ENCODE data around the gene RHOF. TPM values are rescaled to one million over a fixed set of nuclear protein-coding genes. Genes with fewer than 3 reads are reported as not detected.
A peak's percentile ranks its signal among the peaks of the same experiment; 100 is the strongest.

Gene RHOF
- total and polyA plus RNA-seq, 4 donors = 0.97 to 7.0 (median 3.5) TPM

DNA sequence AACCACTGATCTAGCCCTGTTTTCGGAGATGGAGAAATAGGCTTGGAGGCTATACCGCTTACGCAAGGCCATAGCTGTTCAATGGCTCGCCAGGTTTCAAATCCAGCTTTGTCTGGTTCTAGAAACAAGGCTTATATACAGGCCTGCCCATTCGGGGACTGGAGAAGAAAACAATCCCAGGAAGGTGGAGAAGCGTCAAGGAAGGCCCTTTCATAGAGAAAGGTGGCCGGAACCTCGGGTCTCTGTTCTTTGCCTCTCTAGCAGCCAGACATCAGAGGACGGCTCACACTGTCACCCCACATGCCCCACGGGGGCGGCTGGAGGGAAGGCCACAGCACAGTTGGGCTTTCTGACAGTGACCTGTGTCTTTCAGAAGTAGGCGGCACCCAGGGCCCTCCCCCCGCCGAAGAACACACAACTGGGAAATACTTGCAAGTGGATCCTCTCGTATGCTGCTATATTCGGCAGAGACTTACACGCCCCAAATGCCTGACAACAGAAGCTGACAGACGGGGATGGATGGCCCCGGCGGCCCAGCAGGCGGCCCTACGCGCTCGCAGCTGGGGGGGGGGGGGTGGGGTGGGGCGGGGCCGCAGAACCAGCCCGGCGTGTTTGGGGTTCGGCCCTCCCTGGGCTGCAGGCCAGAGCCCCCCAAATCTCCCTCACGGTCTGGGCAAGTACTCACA is 5.8 kb upstream of the RHOF start:
- DNase-seq (ENCODE audit: low spot score) = peak; percentile 69
- 6% methylated on average over 30 of the region's 30 CpGs for WGBS
- peaks cover 10 to 55% (median 47%) of the 10 kb centered on the region in 4 donors for H3K4me1 ChIP-seq (ENCODE audit: control insufficient read depth in 4 of 4, insufficient read depth in 4 of 4, low read length in 3 of 4)

More for the DNA sequence above, 5.8 kb upstream of the RHOF start:
- Histone ChIP-seq H3K27ac (ENCODE audit: low read depth in 1 of 2, low read length in 2 of 2) (peak overlapping the region; percentile 98 to 100), H3K27me3 (ENCODE audit: control insufficient read depth in 4 of 4, insufficient read depth in 4 of 4, low read length in 3 of 4) (no peaks in the 10 kb centered on the region), H3K36me3 (ENCODE audit: control insufficient read depth in 4 of 4, insufficient read depth in 3 of 4, low read depth in 1 of 4, low read length in 3 of 4) (no peaks in the 10 kb centered on the region), H3K4me3 (ENCODE audit: low read depth in 1 of 3, low read length in 3 of 3) (peak overlapping the region; percentile 66 to 93 (median 73)), H3K9ac (ENCODE audit: low read depth in 1 of 2, low read length in 2 of 2) (peak overlapping the region; percentile 43 to 72), H3K9me3 (ENCODE audit: control insufficient read depth in 4 of 4, low read length in 3 of 4) (no peaks in the 10 kb centered on the region)
- TF ChIP-seq EGR1 (IDR thresholded peaks at IDR 0.05; ENCODE audit: low read depth in 2 of 2) = peak; percentile 50 to 70
- no peak for TF ChIP-seq JUND (IDR thresholded peaks at IDR 0.05)
- no peak for TF ChIP-seq YY1 (IDR thresholded peaks at IDR 0.05)
- TF ChIP-seq HNF4A (conservative IDR thresholded peaks at IDR 0.05) = no peak
- TF ChIP-seq, protein P1, sequence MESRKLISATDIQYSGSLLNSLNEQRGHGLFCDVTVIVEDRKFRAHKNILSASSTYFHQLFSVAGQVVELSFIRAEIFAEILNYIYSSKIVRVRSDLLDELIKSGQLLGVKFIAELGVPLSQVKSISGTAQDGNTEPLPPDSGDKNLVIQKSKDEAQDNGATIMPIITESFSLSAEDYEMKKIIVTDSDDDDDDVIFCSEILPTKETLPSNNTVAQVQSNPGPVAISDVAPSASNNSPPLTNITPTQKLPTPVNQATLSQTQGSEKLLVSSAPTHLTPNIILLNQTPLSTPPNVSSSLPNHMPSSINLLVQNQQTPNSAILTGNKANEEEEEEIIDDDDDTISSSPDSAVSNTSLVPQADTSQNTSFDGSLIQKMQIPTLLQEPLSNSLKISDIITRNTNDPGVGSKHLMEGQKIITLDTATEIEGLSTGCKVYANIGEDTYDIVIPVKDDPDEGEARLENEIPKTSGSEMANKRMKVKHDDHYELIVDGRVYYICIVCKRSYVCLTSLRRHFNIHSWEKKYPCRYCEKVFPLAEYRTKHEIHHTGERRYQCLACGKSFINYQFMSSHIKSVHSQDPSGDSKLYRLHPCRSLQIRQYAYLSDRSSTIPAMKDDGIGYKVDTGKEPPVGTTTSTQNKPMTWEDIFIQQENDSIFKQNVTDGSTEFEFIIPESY (IDR thresholded peaks at IDR 0.05) = no peak
- no peak for TF ChIP-seq GABPA (IDR thresholded peaks at IDR 0.05 in 1 of 2, conservative IDR thresholded peaks at IDR 0.05 in 1 of 2)
- TF ChIP-seq, protein P2, sequence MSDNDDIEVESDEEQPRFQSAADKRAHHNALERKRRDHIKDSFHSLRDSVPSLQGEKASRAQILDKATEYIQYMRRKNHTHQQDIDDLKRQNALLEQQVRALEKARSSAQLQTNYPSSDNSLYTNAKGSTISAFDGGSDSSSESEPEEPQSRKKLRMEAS (IDR thresholded peaks at IDR 0.05) = no peak
- TF ChIP-seq TAF1 (conservative IDR thresholded peaks at IDR 0.05) = no peak
- TF ChIP-seq SP1 (IDR thresholded peaks at IDR 0.05) = no peak
- peak; percentile 40 for TF ChIP-seq NR2F2 (IDR thresholded peaks at IDR 0.05)
- TF ChIP-seq, protein P3, sequence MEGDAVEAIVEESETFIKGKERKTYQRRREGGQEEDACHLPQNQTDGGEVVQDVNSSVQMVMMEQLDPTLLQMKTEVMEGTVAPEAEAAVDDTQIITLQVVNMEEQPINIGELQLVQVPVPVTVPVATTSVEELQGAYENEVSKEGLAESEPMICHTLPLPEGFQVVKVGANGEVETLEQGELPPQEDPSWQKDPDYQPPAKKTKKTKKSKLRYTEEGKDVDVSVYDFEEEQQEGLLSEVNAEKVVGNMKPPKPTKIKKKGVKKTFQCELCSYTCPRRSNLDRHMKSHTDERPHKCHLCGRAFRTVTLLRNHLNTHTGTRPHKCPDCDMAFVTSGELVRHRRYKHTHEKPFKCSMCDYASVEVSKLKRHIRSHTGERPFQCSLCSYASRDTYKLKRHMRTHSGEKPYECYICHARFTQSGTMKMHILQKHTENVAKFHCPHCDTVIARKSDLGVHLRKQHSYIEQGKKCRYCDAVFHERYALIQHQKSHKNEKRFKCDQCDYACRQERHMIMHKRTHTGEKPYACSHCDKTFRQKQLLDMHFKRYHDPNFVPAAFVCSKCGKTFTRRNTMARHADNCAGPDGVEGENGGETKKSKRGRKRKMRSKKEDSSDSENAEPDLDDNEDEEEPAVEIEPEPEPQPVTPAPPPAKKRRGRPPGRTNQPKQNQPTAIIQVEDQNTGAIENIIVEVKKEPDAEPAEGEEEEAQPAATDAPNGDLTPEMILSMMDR (IDR thresholded peaks at IDR 0.05; ENCODE audit: low read depth, low read length, missing input control) = peak; percentile 12
- TF ChIP-seq RXRA (IDR thresholded peaks at IDR 0.05) = peak; percentile 31 to 46
- TF ChIP-seq, protein P4, sequence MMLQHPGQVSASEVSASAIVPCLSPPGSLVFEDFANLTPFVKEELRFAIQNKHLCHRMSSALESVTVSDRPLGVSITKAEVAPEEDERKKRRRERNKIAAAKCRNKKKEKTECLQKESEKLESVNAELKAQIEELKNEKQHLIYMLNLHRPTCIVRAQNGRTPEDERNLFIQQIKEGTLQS (IDR thresholded peaks at IDR 0.05) = no peak
- TF ChIP-seq HNF4G (IDR thresholded peaks at IDR 0.05) = no peak
- no peak for TF ChIP-seq FOXA2 (IDR thresholded peaks at IDR 0.05)
- no peak for TF ChIP-seq RAD21 (IDR thresholded peaks at IDR 0.05)
- no peak for TF ChIP-seq FOXA1 (IDR thresholded peaks at IDR 0.05)
- TF ChIP-seq, protein P5, sequence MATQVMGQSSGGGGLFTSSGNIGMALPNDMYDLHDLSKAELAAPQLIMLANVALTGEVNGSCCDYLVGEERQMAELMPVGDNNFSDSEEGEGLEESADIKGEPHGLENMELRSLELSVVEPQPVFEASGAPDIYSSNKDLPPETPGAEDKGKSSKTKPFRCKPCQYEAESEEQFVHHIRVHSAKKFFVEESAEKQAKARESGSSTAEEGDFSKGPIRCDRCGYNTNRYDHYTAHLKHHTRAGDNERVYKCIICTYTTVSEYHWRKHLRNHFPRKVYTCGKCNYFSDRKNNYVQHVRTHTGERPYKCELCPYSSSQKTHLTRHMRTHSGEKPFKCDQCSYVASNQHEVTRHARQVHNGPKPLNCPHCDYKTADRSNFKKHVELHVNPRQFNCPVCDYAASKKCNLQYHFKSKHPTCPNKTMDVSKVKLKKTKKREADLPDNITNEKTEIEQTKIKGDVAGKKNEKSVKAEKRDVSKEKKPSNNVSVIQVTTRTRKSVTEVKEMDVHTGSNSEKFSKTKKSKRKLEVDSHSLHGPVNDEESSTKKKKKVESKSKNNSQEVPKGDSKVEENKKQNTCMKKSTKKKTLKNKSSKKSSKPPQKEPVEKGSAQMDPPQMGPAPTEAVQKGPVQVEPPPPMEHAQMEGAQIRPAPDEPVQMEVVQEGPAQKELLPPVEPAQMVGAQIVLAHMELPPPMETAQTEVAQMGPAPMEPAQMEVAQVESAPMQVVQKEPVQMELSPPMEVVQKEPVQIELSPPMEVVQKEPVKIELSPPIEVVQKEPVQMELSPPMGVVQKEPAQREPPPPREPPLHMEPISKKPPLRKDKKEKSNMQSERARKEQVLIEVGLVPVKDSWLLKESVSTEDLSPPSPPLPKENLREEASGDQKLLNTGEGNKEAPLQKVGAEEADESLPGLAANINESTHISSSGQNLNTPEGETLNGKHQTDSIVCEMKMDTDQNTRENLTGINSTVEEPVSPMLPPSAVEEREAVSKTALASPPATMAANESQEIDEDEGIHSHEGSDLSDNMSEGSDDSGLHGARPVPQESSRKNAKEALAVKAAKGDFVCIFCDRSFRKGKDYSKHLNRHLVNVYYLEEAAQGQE (IDR thresholded peaks at IDR 0.05) = no peak
